Left ventricle myocardium inferior (tissue), 1 donor: Measurements from ENCODE around the gene TTLL5. TPM values are rescaled to one million over a fixed set of nuclear protein-coding genes. Genes with fewer than 3 reads are reported as not detected.

Experiments
- DNase-seq: peaks from one replicate; pipeline ENCODE4 v3.0.0-alpha.2; 2020
- H3K27ac ChIP-seq: fragments of 200-600 bp; replicated peaks from 2 replicates; pipeline ENCODE4 v1.8.0; 2021
- H3K27me3 ChIP-seq: fragments of 200-600 bp; 2 replicates; pipeline ENCODE4 v1.8.0; 2021; ENCODE audit warnings: low read depth
- H3K36me3 ChIP-seq: fragments of 200-600 bp; 2 replicates; pipeline ENCODE4 v1.8.0; 2021
- H3K4me1 ChIP-seq: fragments of 200-600 bp; 2 replicates; pipeline ENCODE4 v1.8.0; 2021
- H3K4me3 ChIP-seq: fragments of 200-600 bp; 2 replicates; pipeline ENCODE4 v1.8.0; 2021; ENCODE audit warnings: mild to moderate bottlenecking, moderate library complexity
- H3K9me3 ChIP-seq: fragments of 200-600 bp; replicated peaks from 2 replicates; pipeline ENCODE4 v1.8.0; 2021
- intact Hi-C: fragments of 100-400 bp; cut with micrococcal nuclease; formaldehyde crosslinking; loops from one replicate; pipeline ENCODE4 v1.11.0; 2022
- total RNA-seq: library from RNA; stranded (reverse); fragmentation: NEBNext Ultra II Directional; extraction: Animal tissue kit (Norgen Biotek cat#: 25700); gene quantifications from one replicate; pipeline ENCODE4 v1.2.1, GENCODE V29; 2021
- TF ChIP-seq, protein P1 (sequence below): fragments of 200-600 bp; IDR thresholded peaks from 2 replicates; pipeline ENCODE4 v1.8.0; 2021; ENCODE audit warnings: antibody characterized with exemption, mild to moderate bottlenecking, borderline replicate concordance
- donor health status: DM: no; HTN: yes; CAD: no; lungs with severe emphysema.

Gene TTLL5
- total RNA-seq, 1 donor from 2014 or later = 16.3 TPM

DNA sequence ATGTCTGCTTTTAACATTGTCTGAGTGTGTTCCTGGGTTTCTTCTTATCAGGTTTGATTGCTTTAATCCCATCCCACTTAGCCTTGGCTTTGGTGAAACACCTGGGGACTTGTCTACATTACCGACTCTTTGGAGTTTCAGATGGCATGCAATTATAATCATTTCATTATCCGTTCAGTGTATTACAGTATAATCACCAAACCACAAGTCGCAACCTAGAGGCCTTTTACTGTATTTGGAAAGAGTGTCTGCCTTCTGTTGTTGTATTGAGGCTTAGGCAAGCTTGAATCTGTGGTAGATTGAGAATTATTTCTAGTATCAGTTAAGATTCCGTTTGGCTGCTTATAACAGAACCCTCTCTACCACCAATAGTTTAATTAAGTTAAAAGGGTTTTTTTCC is 216.8 kb downstream of the TTLL5 start:
- H3K4me3 ChIP-seq = no peak overlapping the region
- H3K27ac ChIP-seq = peak overlapping the region; percentile 48
- no peaks in the 10 kb centered on the region for H3K27me3 ChIP-seq
- peaks cover 21% of the 10 kb centered on the region for H3K4me1 ChIP-seq
- no peaks in the 10 kb centered on the region for H3K9me3 ChIP-seq
- intact Hi-C loops = no loop called here
- H3K36me3 ChIP-seq = peaks cover 7% of the 10 kb centered on the region
- DNase-seq = no peak
- TF ChIP-seq, protein P1, sequence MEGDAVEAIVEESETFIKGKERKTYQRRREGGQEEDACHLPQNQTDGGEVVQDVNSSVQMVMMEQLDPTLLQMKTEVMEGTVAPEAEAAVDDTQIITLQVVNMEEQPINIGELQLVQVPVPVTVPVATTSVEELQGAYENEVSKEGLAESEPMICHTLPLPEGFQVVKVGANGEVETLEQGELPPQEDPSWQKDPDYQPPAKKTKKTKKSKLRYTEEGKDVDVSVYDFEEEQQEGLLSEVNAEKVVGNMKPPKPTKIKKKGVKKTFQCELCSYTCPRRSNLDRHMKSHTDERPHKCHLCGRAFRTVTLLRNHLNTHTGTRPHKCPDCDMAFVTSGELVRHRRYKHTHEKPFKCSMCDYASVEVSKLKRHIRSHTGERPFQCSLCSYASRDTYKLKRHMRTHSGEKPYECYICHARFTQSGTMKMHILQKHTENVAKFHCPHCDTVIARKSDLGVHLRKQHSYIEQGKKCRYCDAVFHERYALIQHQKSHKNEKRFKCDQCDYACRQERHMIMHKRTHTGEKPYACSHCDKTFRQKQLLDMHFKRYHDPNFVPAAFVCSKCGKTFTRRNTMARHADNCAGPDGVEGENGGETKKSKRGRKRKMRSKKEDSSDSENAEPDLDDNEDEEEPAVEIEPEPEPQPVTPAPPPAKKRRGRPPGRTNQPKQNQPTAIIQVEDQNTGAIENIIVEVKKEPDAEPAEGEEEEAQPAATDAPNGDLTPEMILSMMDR = no peak

DNA sequence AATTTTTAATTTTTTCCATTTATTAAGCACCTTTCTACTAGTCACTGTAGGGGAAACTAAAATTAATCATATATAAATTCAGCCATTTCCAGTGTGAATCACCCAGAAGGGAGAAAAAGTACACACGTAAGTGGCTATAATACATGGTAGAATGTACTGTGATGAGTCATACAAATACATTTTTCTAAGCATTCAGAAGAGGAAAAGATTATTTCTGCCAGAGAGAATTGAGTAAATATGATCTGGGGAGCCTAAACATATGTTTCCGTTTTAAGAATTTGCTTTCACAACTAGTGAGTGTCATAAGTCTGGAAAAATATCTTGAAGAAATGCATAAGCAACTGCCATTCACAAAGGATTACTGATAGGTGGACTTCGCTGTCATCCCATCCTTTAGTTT is 218.0 kb downstream of the TTLL5 start:
- intact Hi-C loops = no loop called here
- DNase-seq = no peak
- Histone ChIP-seq H3K9me3 (no peaks in the 10 kb centered on the region), H3K36me3 (peaks cover 10% of the 10 kb centered on the region), H3K27ac (no peak overlapping the region), H3K27me3 (no peaks in the 10 kb centered on the region), H3K4me1 (peaks cover 21% of the 10 kb centered on the region), H3K4me3 (no peak overlapping the region)
- TF ChIP-seq, protein P1 = no peak

DNA sequence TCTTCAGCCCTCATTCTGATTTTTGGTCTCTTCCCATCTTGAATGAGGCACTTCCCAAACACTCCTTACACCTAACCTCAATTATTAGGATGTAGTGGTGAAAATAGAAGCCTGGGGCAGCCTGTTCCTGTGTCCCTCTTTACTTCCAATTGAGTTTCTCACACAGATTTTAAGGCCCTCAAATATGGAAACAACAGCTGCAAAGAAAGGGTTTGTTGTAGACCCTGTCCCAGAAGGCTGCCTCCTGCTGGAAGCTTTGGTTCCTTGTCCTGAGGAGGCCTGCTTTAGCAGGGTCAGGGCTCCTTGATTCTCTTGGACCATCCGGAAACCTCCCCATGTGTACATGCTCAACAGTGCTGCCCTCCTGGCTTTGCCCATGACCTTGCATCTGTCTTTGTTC is 219.5 kb downstream of the TTLL5 start:
- Histone ChIP-seq H3K4me1 (peaks cover 21% of the 10 kb centered on the region), H3K4me3 (no peak overlapping the region), H3K9me3 (no peaks in the 10 kb centered on the region), H3K27me3 (no peaks in the 10 kb centered on the region), H3K27ac (no peak overlapping the region), H3K36me3 (peaks cover 10% of the 10 kb centered on the region)
- intact Hi-C loops = no loop called here
- TF ChIP-seq, protein P1 = no peak
- no peak for DNase-seq

DNA sequence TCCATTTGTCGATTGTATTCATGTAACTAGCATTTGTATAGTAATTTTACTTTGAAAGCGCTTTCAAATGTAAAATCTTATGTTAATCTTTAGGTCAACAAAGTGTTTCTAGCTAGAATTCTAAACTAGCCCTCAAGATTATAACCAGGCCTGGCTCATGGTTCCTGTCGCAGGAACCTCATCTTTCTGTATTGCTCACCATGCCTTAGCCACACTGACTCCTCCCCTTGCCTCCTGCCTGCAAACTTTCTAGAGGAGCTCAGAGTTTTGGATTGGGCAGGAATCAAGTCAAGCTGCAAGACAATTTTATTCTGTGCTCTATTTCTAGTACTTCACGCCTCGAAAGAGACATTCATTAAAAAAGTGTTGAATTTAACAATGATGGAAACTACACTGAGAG is 220.9 kb downstream of the TTLL5 start:
- TF ChIP-seq, protein P1 = no peak
- no peak for DNase-seq
- intact Hi-C loops = no loop called here
- Histone ChIP-seq H3K4me3 (no peak overlapping the region), H3K4me1 (peaks cover 9% of the 10 kb centered on the region), H3K9me3 (no peaks in the 10 kb centered on the region), H3K27ac (no peak overlapping the region), H3K27me3 (no peaks in the 10 kb centered on the region), H3K36me3 (peaks cover 10% of the 10 kb centered on the region)

DNA sequence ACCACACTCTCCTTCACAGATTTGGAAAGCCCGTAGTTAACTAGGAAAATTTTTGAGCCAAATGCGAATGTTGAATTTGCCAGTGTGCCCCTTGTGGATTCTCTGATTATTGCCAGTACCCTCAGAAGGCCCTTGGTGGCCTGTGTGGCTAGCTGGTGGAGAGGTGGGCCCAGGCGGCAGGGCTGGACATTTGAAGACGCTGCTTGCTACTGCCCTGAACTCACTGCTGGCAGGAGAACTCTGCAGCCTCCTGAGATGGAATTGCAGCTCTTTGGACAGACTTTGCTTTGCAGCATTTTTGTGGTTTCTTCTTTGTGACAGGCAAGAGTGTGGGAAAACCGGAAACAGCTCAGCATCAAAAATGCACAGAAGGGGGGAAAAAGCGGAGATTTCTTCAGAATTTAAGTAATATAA is 223.2 kb downstream of the TTLL5 start:
- H3K4me3 ChIP-seq = no peak overlapping the region
- DNase-seq = no peak
- H3K9me3 ChIP-seq = no peaks in the 10 kb centered on the region
- intact Hi-C loops = no loop called here
- H3K27ac ChIP-seq = no peak overlapping the region
- no peaks in the 10 kb centered on the region for H3K4me1 ChIP-seq
- TF ChIP-seq, protein P1 = peak; percentile 19
- no peaks in the 10 kb centered on the region for H3K27me3 ChIP-seq
- H3K36me3 ChIP-seq = peaks cover 10% of the 10 kb centered on the region

DNA sequence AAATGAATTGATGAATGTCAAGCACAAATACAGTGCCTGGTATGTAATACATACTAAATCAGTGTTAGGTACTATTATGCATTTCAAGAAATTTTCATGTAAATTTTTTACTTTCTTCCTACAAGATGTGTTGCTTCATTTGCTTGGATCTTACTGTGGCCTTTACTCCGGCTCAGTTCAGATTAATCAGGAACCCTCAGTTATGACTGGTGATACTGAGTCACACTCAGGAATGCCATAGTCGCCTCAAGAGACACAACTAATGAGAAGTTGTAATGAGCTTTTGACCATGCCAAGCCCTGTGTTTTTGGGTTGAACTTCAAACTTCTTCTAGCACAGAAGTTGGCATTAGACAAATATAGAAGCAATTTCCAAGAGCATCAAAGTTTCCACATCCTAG is 224.8 kb downstream of the TTLL5 start:
- TF ChIP-seq, protein P1 = no peak
- no peaks in the 10 kb centered on the region for H3K4me1 ChIP-seq
- no peak overlapping the region for H3K4me3 ChIP-seq
- no peaks in the 10 kb centered on the region for H3K9me3 ChIP-seq
- H3K27ac ChIP-seq = no peak overlapping the region
- no peak for DNase-seq
- H3K36me3 ChIP-seq = peaks cover 10% of the 10 kb centered on the region
- intact Hi-C loops = no loop called here
- no peaks in the 10 kb centered on the region for H3K27me3 ChIP-seq
